ENCODE data around the gene CHD5. TPM values are rescaled to one million over a fixed set of nuclear protein-coding genes. Genes with fewer than 3 reads are reported as not detected.

The CHD5 gene
- total and polyA plus RNA-seq, 2 of the 13 experiments (the other 11 are each of a cell fraction or from before 2014, with no cell fraction given): 0.02 to 0.21 TPM

- CTCF ChIA-PET (ENCODE audit: low intra/inter-chr PET ratio, low total read pairs): no interaction called here
- Histone ChIP-seq H3K27me3 (ENCODE audit: control insufficient read depth in 1 of 2, insufficient read depth in 2 of 2, low read length in 2 of 2) (peaks cover 6 to 45% of the 10 kb centered on the region in 2 experiments), H3K36me3 (replicated peaks in 1 of 2; ENCODE audit: control insufficient read depth in 1 of 2, insufficient read depth in 2 of 2, low read length in 2 of 2) (no peaks in the 10 kb centered on the region), H3K27ac (ENCODE audit: extremely low read length, insufficient read depth, low read length) (no peak overlapping the region), H3K79me2 (ENCODE audit: insufficient read depth, low read length) (no peaks in the 10 kb centered on the region), H3K4me3 (replicated peaks in 1 of 3; ENCODE audit: insufficient read depth in 1 of 3, low read depth in 2 of 3, low read length in 3 of 3) (no peak overlapping the region), H2AFZ (ENCODE audit: low read length) (no peak overlapping the region), H4K20me1 (ENCODE audit: insufficient read depth, low read length) (0 out of 2 replicates have a peak, but pooled peaks cover 2% of the 10 kb centered on the region), H3K4me1 (ENCODE audit: insufficient read depth, low read length) (no peaks in the 10 kb centered on the region), H3K9ac (ENCODE audit: insufficient read depth, low read depth, low read length) (no peak overlapping the region), H3K4me2 (ENCODE audit: low read depth, low read length) (no peak overlapping the region), H3K9me3 (ENCODE audit: low read length) (no peaks in the 10 kb centered on the region)
- WGBS (ENCODE audit: low lambda C conversion rate): 36% methylated on average over 7 of the region's 15 CpGs
- TF ChIP-seq ATF2 (CRISPR knock-in tag; IDR thresholded peaks at IDR 0.05) (no peak), MTF2 (CRISPR knock-in tag; IDR thresholded peaks at IDR 0.05; ENCODE audit: borderline replicate concordance) (no peak), KDM1A (CRISPR knock-in tag; IDR thresholded peaks at IDR 0.05) (no peak), ZHX1 (CRISPR knock-in tag; IDR thresholded peaks at IDR 0.05; ENCODE audit: low read depth) (no peak), ZNF788 (CRISPR knock-in tag; IDR thresholded peaks at IDR 0.05; ENCODE audit: borderline replicate concordance) (no peak)
- intact Hi-C loops (cut with micrococcal nuclease; ENCODE audit: unreplicated experiment): no loop called here
- no peak for DNase-seq (ENCODE audit: low spot score)
- no peak for ATAC-seq
- in situ Hi-C loops (cut with HindIII; ENCODE audit: extremely low pct_ligation_motif_present, low pct_unique_long_range_greater_than_20kb): loop anchor here (5.0 kb wide), 1 partner anchor 62 kb away; no protein-coding TSS in a partner anchor
- POLR2A ChIA-PET: no interaction called here
- BruUV-seq (replicated peaks): no TSS peak
- no peak for FAIRE-seq
These were observed 69.8 kb downstream of the CHD5 start for GRCh38 chr1:6110326-6110725.

Measured in HepG2 (cell line).